Measurements from ENCODE around the gene MRNIP.

The MRNIP gene

GRCh38 chr5:179867476-179867875 is 8.9 kb upstream of the MRNIP start:
- TF ChIP-seq REST (IDR thresholded peaks at IDR 0.05; ENCODE audit: insufficient replicate concordance, low read depth) (no peak), GABPA (IDR thresholded peaks at IDR 0.05; ENCODE audit: low read depth) (no peak), POLR2AphosphoS5 (IDR thresholded peaks at IDR 0.05; ENCODE audit: low read depth) (no peak), SPI1 (IDR thresholded peaks at IDR 0.05; ENCODE audit: borderline replicate concordance, low read depth) (no peak), CTCF (IDR thresholded peaks at IDR 0.05; ENCODE audit: insufficient read depth, low read length) (no peak)
- Histone ChIP-seq H3K4me3 (replicated peaks; ENCODE audit: insufficient read depth, low read length) (no peak overlapping the region), H3K27ac (replicated peaks) (no peak overlapping the region), H3K27me3 (ENCODE audit: insufficient read depth, poor library complexity, severe bottlenecking) (no peaks in the 10 kb centered on the region)
- DNase-seq (ENCODE audit: low read depth in 1 of 2, low spot score in 1 of 2), result no peak

- TF ChIP-seq SPI1 (IDR thresholded peaks at IDR 0.05; ENCODE audit: borderline replicate concordance, low read depth) (no peak), REST (IDR thresholded peaks at IDR 0.05; ENCODE audit: insufficient replicate concordance, low read depth) (no peak), POLR2AphosphoS5 (IDR thresholded peaks at IDR 0.05; ENCODE audit: low read depth) (no peak), GABPA (IDR thresholded peaks at IDR 0.05; ENCODE audit: low read depth) (no peak), CTCF (IDR thresholded peaks at IDR 0.05; ENCODE audit: insufficient read depth, low read length) (no peak)
- H3K27me3 ChIP-seq (ENCODE audit: insufficient read depth, poor library complexity, severe bottlenecking), result no peaks in the 10 kb centered on the region
- no peak for DNase-seq (ENCODE audit: low read depth in 1 of 2, low spot score in 1 of 2)
- H3K4me3 ChIP-seq (replicated peaks; ENCODE audit: insufficient read depth, low read length), result no peak overlapping the region
- H3K27ac ChIP-seq (replicated peaks), result no peak overlapping the region
Measured at GRCh38 chr5:179867079-179867465, 8.5 kb upstream of the MRNIP start.

- Histone ChIP-seq H3K4me3 (replicated peaks; ENCODE audit: insufficient read depth, low read length) (no peak overlapping the region), H3K27ac (replicated peaks) (no peak overlapping the region), H3K27me3 (ENCODE audit: insufficient read depth, poor library complexity, severe bottlenecking) (no peaks in the 10 kb centered on the region)
- TF ChIP-seq SPI1 (IDR thresholded peaks at IDR 0.05; ENCODE audit: borderline replicate concordance, low read depth) (no peak), CTCF (IDR thresholded peaks at IDR 0.05; ENCODE audit: insufficient read depth, low read length) (peak; percentile 12)
- DNase-seq (ENCODE audit: low read depth in 1 of 2, low spot score in 1 of 2), result peak in 1 of 2 experiments; percentile 25
Measured at GRCh38 chr5:179866241-179867078, 7.8 kb upstream of the MRNIP start.

Data from HL-60 (cell line).